Measurements from ENCODE around the gene CDHR2.

CDHR2 gene, protein sequence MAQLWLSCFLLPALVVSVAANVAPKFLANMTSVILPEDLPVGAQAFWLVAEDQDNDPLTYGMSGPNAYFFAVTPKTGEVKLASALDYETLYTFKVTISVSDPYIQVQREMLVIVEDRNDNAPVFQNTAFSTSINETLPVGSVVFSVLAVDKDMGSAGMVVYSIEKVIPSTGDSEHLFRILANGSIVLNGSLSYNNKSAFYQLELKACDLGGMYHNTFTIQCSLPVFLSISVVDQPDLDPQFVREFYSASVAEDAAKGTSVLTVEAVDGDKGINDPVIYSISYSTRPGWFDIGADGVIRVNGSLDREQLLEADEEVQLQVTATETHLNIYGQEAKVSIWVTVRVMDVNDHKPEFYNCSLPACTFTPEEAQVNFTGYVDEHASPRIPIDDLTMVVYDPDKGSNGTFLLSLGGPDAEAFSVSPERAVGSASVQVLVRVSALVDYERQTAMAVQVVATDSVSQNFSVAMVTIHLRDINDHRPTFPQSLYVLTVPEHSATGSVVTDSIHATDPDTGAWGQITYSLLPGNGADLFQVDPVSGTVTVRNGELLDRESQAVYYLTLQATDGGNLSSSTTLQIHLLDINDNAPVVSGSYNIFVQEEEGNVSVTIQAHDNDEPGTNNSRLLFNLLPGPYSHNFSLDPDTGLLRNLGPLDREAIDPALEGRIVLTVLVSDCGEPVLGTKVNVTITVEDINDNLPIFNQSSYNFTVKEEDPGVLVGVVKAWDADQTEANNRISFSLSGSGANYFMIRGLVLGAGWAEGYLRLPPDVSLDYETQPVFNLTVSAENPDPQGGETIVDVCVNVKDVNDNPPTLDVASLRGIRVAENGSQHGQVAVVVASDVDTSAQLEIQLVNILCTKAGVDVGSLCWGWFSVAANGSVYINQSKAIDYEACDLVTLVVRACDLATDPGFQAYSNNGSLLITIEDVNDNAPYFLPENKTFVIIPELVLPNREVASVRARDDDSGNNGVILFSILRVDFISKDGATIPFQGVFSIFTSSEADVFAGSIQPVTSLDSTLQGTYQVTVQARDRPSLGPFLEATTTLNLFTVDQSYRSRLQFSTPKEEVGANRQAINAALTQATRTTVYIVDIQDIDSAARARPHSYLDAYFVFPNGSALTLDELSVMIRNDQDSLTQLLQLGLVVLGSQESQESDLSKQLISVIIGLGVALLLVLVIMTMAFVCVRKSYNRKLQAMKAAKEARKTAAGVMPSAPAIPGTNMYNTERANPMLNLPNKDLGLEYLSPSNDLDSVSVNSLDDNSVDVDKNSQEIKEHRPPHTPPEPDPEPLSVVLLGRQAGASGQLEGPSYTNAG (N-terminal part only)

DNA sequence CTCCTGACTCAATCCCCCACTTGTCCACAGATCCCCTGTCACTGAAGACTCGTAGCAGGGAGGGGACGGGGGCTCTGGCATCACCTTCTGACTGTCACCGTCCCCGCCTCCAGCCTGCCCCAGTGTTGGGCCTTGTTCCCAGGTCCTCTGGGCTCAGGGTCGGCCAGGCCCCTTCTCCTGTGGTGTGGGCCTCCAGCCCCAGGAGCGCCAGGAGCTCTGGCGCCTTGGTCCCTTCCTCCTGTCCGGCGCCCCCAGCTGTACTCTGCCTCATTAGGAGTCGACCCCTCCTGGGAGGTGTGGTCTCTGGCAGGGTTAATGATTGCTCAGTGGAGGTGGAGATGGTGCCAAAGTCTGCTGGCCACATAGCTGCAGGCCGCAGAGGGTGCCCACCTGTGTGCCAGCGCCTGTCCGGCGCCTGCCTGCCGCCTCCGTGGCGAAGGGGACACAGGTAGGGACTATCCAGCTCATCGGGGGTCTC, at the start of gene CDHR2:
TSS of gene CDHR2 (plus strand) at position 376 of the 478 bp plus-strand sequence. CDS start 16,011 bp downstream, outside the sequence.
- no peak for DNase-seq

DNA sequence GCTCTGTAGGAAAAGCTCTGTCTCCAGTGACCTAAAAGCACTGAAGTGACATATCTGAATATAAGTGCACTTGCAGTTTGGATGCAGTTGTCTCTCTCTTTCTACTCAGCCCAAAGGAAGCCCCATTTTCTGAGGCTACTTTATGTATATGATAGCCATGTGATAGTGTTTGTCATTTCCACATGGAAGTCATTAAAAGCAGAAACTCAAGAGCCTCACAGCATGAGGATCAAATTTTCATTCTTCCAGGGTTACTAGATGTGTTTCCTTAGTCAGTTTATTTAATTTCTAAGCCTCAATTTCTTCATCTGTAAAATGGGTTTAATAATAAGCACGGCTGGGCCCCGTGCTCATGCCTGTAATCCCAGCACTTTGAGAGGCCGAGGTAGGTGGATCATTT, 48.6 kb upstream of the CDHR2 start:
- no peak for DNase-seq

DNA sequence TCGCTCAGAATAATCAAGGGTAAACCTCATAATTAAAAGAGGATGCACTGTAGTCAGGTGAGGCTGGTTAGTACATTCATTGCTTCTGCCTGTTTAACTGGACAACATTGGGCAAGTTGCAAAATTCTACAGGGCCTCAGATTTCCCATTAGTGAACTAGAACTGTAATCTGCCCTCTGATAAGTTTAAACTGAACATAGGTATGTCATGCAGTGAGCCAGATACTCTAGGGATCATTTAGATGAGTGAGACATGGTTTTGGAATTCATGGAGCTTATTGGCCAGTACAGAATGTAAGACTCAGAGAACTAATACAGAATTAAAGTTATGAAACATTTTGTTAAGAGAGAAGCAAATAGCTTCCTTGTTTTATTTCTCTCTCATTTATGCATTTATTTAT, 47.8 kb upstream of the CDHR2 start:
- DNase-seq: no peak

DNA sequence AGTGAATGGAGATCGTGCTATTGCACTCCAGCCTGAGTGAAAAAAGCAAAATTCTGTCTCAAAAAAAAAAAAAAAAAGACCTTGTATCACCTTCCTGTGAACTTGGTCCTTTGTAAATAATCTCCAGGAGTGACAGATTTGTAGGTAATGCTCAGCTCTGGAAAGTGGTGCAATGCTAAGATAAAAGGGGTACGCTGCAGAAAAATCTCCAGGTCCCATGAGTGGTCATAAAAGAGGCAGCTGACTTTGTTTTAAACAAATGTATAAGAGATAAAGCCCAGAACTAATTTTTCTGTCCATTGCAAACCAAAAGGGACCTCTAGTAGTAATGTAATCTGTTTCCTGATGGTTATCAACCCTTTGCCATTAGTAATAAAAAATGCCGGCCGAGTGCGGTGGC, 45.6 kb upstream of the CDHR2 start:
- DNase-seq: no peak

DNA sequence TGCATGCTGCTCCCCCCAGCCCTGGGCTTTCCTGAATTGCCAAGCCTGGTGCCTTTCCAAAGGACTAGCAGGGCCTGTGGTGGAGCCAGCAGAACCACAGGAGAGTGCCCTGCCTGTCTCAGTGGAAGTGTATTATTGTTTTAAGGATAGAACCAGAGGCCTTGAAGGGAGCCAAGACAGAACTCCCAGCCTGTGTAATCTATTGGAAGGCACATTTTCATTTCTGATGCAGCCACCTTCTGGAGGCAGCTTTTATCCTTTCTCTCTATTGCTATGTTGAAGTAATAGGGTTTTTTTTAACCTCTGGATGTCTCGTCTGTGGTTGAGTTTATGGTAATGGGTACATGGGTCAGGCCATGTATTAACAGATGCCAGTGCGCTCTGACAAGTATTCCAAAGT, 41.2 kb upstream of the CDHR2 start:
- DNase-seq: no peak

DNA sequence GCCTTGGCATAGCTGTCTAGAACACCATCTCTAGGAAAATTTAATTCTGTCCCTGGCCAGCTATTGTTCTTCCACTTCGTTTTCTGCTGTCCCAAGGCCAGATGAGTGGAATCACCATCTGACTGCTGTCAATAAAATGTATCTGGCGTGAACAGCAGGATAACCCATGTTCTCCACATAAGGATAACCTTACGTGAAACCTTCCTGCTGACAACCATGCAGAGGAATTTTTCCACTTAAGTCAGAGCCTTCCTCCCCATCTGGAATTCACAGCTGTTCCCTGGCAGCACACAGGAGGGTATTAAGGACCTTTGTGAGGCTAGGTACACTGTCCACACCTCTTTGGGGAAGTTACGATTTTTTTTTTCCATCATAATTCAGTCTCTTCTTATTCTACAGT, 40.5 kb upstream of the CDHR2 start:
- DNase-seq: no peak

DNA sequence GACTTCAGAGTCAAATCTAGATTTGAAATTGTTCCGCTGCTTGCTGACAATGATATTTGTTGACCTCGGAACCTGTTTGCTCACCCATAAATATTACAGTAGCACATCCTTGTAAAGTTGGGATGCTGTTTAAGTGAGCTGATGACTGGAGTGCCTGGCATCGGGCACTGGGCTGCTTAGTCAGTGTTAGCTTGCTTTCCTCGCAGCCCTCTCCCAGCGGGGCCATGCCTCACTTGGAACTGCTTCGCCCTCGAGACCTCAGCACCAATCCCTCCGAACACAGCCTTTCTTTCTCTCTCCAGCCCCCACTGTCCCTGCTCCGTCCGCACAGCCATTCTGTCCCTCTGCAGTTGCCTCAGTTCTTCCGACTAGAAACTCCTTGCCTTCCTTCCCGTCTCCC, 35.4 kb upstream of the CDHR2 start:
- no peak for DNase-seq

DNA sequence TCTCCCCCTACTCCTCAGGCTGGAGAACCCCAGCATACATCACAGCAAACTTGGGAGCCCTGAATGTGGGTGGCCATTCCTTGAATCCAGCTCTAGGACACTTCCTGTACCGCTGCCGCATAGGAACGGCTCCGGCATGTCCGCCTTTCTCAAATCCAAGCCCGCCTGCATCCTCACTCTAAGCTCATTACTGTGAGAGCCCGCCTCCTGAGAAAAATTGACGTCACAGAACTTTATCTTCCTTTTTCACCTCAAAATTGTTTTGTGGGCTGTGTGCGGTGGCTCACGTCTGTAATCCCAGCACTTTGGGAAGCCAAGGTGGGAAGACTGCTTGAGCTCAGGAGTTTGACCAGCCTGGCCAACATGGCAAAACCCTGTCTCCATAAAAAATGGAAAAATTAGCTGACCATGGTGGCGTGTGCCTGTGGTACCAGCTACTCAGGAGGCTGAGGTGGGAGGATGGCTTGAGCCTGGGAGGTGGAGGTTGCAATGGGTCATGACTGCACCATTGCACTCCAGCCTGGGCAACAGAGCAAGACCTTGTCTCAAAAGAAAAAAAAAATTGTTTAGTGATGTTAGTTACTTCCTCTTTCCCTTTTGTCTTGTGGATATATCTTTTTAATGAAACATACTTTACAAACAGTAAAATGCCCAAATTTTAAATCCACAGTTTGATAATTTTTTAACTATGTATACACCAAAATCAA, 34.7 kb upstream of the CDHR2 start:
- no peak for DNase-seq

DNA sequence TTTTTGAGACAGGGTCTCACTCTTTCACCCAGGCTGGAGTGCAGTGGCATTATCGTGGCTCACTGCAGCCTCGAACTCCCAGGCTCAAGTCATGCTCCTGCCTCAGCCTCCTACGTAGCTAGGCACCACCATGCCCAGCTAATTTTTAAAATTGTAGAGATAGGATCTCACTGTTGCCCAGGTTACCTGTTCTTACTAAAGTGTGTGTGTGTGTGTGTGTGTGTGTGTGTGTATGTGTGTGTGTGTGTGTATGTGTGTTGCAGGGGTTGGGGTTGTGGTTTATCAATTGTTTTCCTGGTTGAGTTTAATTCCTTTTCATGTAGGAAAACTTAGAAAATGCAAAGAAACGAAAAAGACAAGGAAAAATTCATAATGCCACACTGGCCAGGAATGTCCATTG, 33.7 kb upstream of the CDHR2 start:
- DNase-seq: no peak

DNA sequence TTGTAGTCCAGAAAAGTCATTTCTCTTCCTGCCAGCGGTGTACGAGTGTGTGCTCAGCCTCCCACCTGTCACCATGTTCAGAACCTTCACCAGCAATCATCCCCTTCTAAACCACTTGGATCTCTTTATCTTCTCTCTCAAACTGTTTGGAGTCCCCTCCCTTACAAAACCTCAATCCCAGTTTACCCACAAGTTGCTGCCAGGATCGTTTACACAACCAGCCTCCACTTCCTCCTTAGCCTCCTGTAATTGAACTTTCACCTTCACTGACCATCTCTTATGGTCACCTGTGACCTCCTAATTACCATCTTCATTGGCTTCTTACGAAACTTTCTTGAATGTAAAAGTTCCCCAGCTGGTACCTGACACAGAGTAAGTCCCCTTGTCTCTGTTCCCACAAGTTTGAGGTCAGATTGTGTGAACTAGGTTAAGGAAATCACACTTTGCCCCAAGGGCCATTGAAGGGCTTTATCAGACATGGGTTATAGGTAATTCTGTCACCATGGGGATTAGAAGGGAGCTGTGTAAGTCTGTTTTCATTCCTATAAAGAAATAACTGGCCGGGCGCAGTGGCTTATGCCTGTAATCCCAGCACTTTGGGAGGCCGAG, 32.0 kb upstream of the CDHR2 start:
- no peak for DNase-seq

DNA sequence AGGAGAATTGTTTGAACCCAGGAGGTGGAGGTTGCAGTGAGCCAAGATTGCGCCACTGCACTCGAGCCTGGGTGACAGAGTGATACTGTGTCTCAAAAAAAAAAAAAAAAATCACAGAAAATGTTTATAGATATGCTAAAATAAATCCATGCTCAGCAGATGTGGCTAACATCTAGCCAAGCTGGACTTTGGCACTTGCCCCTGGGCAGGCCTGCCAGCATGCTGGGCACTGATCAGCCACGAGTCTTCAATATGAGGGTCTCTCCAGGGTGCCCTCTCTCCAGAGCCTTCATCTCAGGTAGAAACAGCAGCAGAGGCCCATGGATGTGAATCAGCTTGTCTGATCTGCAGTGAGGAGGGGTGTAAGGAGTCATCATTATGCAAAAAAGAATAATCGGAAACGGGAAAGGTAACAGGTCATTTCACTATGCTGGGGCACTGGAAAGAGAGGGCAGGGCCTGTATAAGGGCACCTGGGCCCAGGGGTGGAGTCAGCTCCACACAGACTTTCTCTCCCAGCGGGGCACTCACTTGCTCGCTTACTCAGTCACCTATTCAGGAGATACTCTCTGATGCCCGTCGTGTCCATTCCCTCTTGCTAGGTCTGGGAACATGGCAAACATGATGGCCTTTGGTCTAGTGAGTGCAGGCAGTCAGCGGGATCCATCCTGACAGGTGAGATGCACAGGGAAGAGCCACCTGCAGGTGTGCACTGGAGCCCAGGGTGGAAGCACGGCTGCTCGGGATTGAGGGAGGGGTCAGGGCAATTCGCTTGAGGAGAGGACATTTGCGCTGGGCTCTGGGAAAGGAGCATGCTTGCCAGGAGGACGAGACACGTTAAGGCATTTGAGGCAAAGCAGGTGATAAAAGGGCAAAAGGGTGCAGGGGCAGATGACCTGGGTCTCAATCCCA, 29.1 kb upstream of the CDHR2 start:
- DNase-seq: no peak

DNA sequence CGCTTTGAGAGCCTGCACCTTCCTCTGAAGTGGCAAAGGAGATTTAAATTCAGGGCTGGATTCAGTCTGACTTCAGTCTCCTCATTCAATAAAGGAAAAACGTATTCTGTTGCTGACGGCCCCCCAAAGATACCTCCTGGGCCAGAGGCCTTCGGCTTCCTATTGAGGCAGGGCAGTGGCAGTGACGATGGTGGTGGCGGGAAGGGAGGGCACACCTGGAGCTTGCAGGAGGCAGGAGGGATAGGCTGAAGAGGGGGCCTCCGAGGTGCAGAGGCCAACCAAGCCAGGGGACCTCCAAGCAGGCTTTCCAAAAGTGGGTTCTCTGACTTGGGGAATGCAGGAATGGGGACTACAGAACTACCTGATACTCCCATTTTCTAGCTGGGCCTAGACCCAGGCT, 27.9 kb upstream of the CDHR2 start:
- no peak for DNase-seq

DNA sequence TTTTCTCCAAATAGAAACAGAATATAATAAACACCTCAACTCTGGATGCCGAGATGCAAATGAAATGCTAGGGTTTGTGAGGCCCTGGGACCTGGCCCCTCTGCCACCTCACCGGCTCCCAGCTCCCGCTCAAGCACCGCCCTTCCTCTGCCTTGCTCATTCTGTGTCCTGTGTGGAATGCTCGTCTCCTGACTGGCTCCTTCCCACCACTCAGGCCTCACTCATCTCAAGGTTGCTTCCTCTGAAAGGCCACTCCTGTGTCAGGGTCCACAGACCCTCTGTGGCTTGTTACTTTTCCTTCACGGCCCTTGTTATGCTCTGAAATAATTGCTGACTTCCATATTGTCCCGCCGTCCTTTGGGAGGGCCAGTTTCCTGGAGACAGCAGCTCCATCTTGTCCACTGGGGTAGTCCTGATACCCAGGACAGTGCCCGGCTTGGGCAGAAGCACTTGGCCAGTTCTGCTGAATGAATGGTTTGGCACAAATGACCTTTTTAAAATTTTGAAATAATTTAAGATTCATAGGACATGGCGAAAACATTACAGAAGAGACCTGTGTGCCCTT, 27.4 kb upstream of the CDHR2 start:
- no peak for DNase-seq

DNA sequence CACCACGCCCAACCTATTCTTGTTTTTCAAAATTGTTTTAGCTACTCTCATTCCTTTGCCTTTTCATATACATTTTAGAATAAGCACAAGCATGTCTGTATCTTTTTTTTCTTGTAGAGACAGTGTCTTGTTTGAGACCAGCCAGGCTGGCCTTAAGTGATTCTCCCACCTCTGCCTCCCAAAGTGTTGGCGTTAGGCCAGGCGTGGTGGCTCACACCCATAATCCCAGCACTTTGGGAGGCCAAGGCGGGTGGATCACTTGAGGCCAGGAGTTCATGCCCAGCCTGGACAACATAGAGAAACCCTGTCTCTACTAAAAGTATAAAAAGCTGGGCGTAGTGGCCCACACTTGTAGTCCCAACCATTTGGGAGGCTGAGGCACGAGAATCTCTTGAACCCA, 25.0 kb upstream of the CDHR2 start:
- DNase-seq: no peak

DNA sequence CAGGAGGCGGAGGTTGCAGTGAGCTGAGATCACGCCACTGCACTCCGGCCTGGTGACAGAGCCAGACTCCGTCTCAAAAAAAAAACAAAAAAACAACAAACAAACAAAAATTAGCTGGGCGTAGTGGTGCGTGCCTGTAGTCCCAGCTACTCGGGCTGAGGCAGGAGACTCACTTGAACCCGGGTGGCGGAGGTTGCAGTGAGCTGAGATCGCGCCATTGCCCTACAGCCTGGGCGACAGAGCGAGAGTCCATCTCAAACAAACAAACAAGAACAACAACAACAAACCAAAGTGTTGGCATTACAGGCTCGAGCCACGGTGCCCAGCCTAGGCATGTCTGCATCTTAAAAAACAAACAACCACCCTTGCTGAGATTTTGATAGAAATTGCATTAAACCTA, 24.2 kb upstream of the CDHR2 start:
- no peak for DNase-seq

DNA sequence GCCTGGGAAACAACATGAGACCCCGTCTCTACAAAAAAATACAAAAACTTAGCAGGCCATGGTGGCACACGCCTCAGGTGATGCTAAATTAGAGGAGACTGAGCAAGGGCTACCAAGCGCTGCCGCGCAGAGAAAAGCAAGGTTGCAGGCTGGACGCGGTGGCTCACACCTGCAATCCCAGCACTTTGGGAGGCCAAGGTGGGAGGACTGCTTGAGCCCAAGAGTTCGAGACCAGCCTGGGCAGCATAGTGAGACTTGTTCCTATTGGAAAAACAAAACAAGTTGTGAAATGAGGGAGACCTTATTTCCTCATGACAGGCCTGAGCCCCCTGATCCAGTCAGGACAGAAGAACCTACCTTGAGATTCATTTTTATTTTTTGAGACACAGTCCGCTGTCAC, 23.5 kb upstream of the CDHR2 start:
- DNase-seq: no peak

DNA sequence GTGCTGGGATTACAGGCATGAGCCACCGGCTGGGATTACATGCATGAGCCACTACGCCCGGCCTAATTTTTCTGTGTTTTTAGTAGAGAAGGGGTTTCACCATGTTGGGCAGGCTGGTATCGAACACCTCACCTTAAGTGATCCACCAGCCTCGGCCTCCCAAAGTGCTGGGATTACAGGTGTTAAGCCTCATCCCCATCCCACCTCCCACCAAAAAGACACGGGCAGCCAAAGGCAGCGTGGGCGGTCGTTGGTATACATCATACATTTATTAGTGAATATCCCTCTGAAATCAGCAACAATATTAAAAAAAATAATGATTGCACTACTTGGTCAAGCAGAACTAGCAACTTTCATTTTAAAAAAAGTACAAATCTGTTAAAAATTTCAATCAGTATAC, 22.7 kb upstream of the CDHR2 start:
- no peak for DNase-seq

DNA sequence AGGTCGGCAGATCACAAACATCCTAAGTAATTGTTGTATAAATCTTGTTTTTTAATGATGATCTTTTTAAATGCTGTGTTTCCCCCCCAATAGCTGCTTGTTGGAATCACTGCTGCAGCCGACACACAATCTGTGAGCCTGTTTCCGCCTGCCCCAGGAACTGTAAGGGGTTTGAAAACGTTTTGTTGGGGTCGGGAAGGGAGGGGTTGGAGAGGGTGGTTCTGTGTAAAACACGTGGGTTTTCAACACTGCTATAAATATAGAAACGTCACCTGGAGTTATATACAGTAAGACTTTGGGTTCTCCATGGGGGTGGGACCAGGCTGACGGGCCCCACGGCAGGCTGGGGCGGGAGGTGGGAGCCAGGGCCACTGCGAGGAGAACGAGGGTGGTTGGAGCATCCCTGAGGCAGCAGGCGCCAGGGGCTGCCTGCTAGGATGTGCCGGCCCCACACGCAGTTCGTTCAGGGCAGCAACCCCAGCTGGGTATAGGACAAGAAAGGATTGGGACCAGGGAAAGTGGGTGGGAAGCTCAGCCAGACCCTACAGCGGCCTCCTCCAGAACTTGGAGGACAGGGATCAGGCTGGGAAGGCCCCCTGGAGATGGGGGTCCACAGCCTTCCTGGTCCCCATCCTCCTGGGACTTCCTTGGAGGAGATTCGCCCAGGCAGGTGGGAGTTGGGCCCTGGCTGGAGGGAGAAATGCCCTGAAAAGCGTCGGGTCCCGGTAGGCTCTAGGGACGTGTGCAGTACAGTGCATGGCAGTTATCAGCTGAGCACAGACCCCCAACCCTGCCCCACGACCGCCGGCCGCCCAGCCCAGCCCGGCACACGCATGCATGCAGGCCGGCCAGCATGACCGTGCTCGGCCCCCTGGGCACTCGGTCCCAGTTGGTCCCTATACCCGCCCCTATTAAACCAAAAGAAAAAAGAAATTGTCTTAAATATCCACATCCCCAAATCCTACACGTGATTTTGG, 21.6 kb upstream of the CDHR2 start:
- DNase-seq: no peak

DNA sequence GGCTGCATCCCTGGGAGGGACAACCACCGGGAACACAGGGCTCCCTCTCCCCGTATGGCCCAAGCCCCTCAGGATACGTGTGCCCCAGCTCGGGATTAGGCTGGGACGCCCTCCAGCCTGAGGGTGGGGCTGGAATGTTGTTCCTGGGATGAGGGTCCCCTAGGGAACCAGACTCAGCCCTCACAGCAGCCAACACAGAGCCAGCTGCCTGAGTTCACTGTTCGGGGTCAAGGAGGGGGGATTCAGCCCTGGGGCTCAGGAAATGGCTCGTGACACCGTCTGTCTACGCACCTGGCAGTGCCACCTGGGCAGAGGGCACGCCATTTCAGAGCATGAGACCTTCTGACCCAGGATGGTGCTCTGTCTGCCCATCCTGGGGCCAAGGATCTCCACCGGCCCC, 20.8 kb upstream of the CDHR2 start:
- DNase-seq: no peak
